ENCODE results near the gene SVBP. TPM values are rescaled to one million over a fixed set of nuclear protein-coding genes. Genes with fewer than 3 reads are reported as not detected.

Gene SVBP
- total and polyA plus RNA-seq, 2 donors (not counting 3 experiments of a cell fraction or from before 2014, with no cell fraction given): 18.1 to 24.1 TPM

DNA sequence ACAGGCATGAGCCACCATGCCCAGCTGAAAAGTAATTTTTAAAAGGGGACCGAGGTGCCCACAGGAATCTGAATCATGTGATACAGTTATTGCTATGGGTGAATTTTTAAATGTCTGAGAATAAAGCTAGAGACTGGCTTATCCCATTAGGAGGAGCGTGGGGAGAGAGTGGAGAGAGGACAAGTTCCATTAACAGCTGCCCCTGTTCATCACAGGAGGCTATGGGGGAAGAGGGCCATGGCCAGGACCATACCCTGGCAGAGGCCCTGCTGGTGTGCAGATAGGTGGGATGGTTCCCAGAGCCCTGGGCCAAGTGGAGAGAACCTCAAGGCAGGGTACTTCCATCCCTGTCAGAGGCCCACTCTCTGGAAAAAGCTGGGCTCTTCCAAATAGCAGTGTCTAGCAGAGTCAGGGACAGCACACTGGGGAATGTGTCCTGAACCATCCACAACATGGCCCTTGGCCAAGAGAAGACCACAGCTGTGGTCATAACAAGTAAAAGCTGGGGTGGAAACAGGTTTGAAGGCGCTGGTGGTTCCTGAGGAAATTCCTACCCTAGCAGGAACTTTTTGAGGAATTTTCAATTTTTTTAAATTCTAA lies 15.5 kb upstream of the SVBP start:
- H3K27me3 ChIP-seq (ENCODE audit: control insufficient read depth in 2 of 2, insufficient read depth in 2 of 2, low read length in 2 of 2): no peaks in the 10 kb centered on the region
- H3K9me1 ChIP-seq (replicated peaks; ENCODE audit: control insufficient read depth, extremely low read depth, insufficient read depth, low read length): no peaks in the 10 kb centered on the region
- H3K9me3 ChIP-seq (replicated peaks; ENCODE audit: control insufficient read depth, insufficient read depth, low read length): no peaks in the 10 kb centered on the region
- H3K4me2 ChIP-seq (ENCODE audit: insufficient read depth, low read length): no peak overlapping the region
- no peaks in the 10 kb centered on the region for H3K36me3 ChIP-seq (ENCODE audit: control insufficient read depth in 2 of 2, extremely low read depth in 1 of 2, insufficient read depth in 2 of 2, low read length in 2 of 2)
- POLR2A ChIA-PET: no interaction called here
- DNase-seq (ENCODE audit: low read depth, low spot score) (no peak), FAIRE-seq (no peak)
- TF ChIP-seq EZH2 (IDR thresholded peaks at IDR 0.05; ENCODE audit: borderline replicate concordance, low read depth, low read length, severe bottlenecking): no peak
- TF ChIP-seq MYC (IDR thresholded peaks at IDR 0.05; ENCODE audit: low read depth, low read length): no peak
- no peak for TF ChIP-seq POLR2A (IDR thresholded peaks at IDR 0.05; ENCODE audit: low read depth, low read length)
- TF ChIP-seq CTCF (IDR thresholded peaks at IDR 0.05; ENCODE audit: extremely low read depth in 1 of 2, insufficient read depth in 1 of 2, low read depth in 1 of 2, low read length in 2 of 2): no peak
- no peak for TF ChIP-seq GATA2 (IDR thresholded peaks at IDR 0.05; ENCODE audit: insufficient read depth, insufficient read length, low read depth, low read length)
- TF ChIP-seq FOS (IDR thresholded peaks at IDR 0.05; ENCODE audit: borderline replicate concordance, insufficient read depth, low read length): no peak
- TF ChIP-seq, protein P1, sequence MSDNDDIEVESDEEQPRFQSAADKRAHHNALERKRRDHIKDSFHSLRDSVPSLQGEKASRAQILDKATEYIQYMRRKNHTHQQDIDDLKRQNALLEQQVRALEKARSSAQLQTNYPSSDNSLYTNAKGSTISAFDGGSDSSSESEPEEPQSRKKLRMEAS (IDR thresholded peaks at IDR 0.05; ENCODE audit: insufficient read depth, insufficient read length): no peak
- no peak for TF ChIP-seq POLR2AphosphoS5 (IDR thresholded peaks at IDR 0.05; ENCODE audit: insufficient read depth, low read depth, low read length)
- no peak for TF ChIP-seq JUN (IDR thresholded peaks at IDR 0.05; ENCODE audit: borderline replicate concordance, insufficient read depth, insufficient read length, low read depth)
- no peaks in the 10 kb centered on the region for H3K79me2 ChIP-seq (ENCODE audit: control insufficient read depth, insufficient read depth, low read length)
- H3K4me1 ChIP-seq (ENCODE audit: control insufficient read depth, extremely low read depth, insufficient read depth, low read length): no peaks in the 10 kb centered on the region
- H2AFZ ChIP-seq (ENCODE audit: low read depth, low read length): no peak overlapping the region
- H3K27ac ChIP-seq (ENCODE audit: insufficient read depth, low read depth, low read length): no peak overlapping the region
- H4K20me1 ChIP-seq (replicated peaks; ENCODE audit: control insufficient read depth, extremely low read depth, insufficient read depth, low read length): no peaks in the 10 kb centered on the region
- intact Hi-C loops (cut with micrococcal nuclease): no loop called here
- CTCF ChIA-PET: interaction anchor here (1.1 kb wide), 1 partner anchor 13 kb away, joined by 4 read pairs; the partner anchor contains the start of gene ZNF691
- no peak overlapping the region for H3K9ac ChIP-seq (replicated peaks; ENCODE audit: extremely low read depth, insufficient read depth, low read length)
- dilution Hi-C loops (cut with MboI; ENCODE audit: extremely low pct_ligation_motif_present, low sequenced_read_pairs): no loop called here
- no peak overlapping the region for H3K4me3 ChIP-seq (replicated peaks in 1 of 3; ENCODE audit: insufficient read depth in 1 of 3, low read depth in 1 of 3, low read length in 3 of 3)
- BruUV-seq (replicated peaks): no TSS peak
